Cerebellar nuclear complex (tissue), 1 donor: Measurements from ENCODE around the gene SWAP70.

Source experiments
- DNase-seq, 2 experiments: peaks; one replicate each; lab custom pipeline; 2025; lab: John Stamatoyannopoulos, UW

The SWAP70 gene

GRCh38 chr11:9651899-9652748 is 11.8 kb upstream of the SWAP70 start:
- DNase-seq, result no peak

- no peak for DNase-seq
Observed at GRCh38 chr11:9653871-9654270, 10.0 kb upstream of the SWAP70 start.

GRCh38 chr11:9656864-9657263 is 7.0 kb upstream of the SWAP70 start:
- DNase-seq, result no peak

GRCh38 chr11:9657531-9657930 is 6.3 kb upstream of the SWAP70 start:
- no peak for DNase-seq

GRCh38 chr11:9660886-9661285 is 3.0 kb upstream of the SWAP70 start:
- no peak for DNase-seq

GRCh38 chr11:9662273-9662672 is 1.6 kb upstream of the SWAP70 start:
- no peak for DNase-seq

GRCh38 chr11:9664276-9665171 is 647 bp downstream of the SWAP70 start:
- no peak for DNase-seq

- no peak for DNase-seq
Observed at GRCh38 chr11:9665749-9666148, 1.9 kb downstream of the SWAP70 start.

GRCh38 chr11:9669954-9670353 is 6.1 kb downstream of the SWAP70 start:
- DNase-seq, result no peak

GRCh38 chr11:9672288-9672916 is 8.5 kb downstream of the SWAP70 start:
- DNase-seq, result no peak

- DNase-seq, result no peak
Observed at GRCh38 chr11:9672918-9673317, 9.0 kb downstream of the SWAP70 start.

GRCh38 chr11:9675691-9676090 is 11.8 kb downstream of the SWAP70 start:
- no peak for DNase-seq

- DNase-seq, result no peak
Observed at GRCh38 chr11:9677951-9678350, 14.1 kb downstream of the SWAP70 start.

GRCh38 chr11:9678576-9678975 is 14.7 kb downstream of the SWAP70 start:
- no peak for DNase-seq

GRCh38 chr11:9680028-9680427 is 16.2 kb downstream of the SWAP70 start:
- no peak for DNase-seq

- DNase-seq, result no peak
Observed at GRCh38 chr11:9681583-9682372, 17.9 kb downstream of the SWAP70 start.

GRCh38 chr11:9687711-9688477 is 24.0 kb downstream of the SWAP70 start:
- DNase-seq, result no peak

- no peak for DNase-seq
Observed at GRCh38 chr11:9688716-9689511, 25.0 kb downstream of the SWAP70 start.

GRCh38 chr11:9689721-9690120 is 25.8 kb downstream of the SWAP70 start:
- no peak for DNase-seq

- no peak for DNase-seq
Observed at GRCh38 chr11:9691865-9692264, 28.0 kb downstream of the SWAP70 start.
